ENCODE data around the gene MICALL1.

- TF ChIP-seq CTCF (IDR thresholded peaks at IDR 0.05 in 2 of 3, conservative IDR thresholded peaks at IDR 0.05 in 1 of 3; ENCODE audit: insufficient read depth in 2 of 3, low read depth in 1 of 3, low read length in 3 of 3) (no peak), ZNF274 (IDR thresholded peaks at IDR 0.05; ENCODE audit: borderline replicate concordance, low read depth, low read length) (no peak)
Measured at GRCh38 chr22:37990301-37990700, 84.2 kb downstream of the MICALL1 start.

Measured in K562 (cell line).